GM12878 (cell line): ENCODE data around the gene SRGAP1. TPM values are rescaled to one million over a fixed set of nuclear protein-coding genes. Genes with fewer than 3 reads are reported as not detected.

ENCODE experiments used
- ATAC-seq: fragments of 200-7000 bp; cut with Tn5 transposase; 3 replicates; pipeline ENCODE4 v1.9.1; 2020; ENCODE audit warnings: mild to moderate bottlenecking, moderate library complexity
- BruUV-seq: library from RNA; stranded (reverse); fragments of 400-500 nt; replicated peaks from 2 replicates; lab custom pipeline; 2021; lab: Mats Ljungman, UMichigan
- CTCF ChIA-PET: fragments of 300-600 bp; sonication (Branson Sonifier 250); formaldehyde crosslinking; extraction: SDS; loops from one replicate; lab custom pipeline; 2021; ENCODE audit warnings: inconsistent platforms; lab: Yijun Ruan, JAX
- POLR2A ChIA-PET: fragments of 350-600 bp; formaldehyde crosslinking; extraction: SDS; loops from one replicate; lab custom pipeline; 2021; ENCODE audit warnings: inconsistent platforms; lab: Charles Lee
- RAD21 ChIA-PET: fragments of 300-600 bp; sonication (Branson Sonifier 250); formaldehyde crosslinking; loops from one replicate; lab custom pipeline; 2023; ENCODE audit warnings: antibody characterized with exemption; ENCODE audit not compliant: unreplicated experiment; lab: Charles Lee
- SMC1A ChIA-PET: fragments of 300-600 bp; sonication (Branson Sonifier 250); formaldehyde crosslinking; loops from one replicate; lab custom pipeline; 2023; ENCODE audit not compliant: unreplicated experiment, uncharacterized antibody; lab: Charles Lee
- DNase-seq: peaks from one replicate; pipeline ENCODE4 v3.0.0-alpha.2; 2011; ENCODE audit warnings: low read depth, low spot score
- FAIRE-seq: peaks from 3 replicates; lab custom pipeline; 2011; peaks lifted over from hg19 to GRCh38; lab: Jason Lieb, UNC
- H2AFZ ChIP-seq: 2 replicates; pipeline ENCODE4 v1.6.0; 2011; ENCODE audit warnings: low read depth, low read length, control low read depth; ENCODE audit not compliant: control insufficient read depth
- H3K27ac ChIP-seq: 2 replicates; pipeline ENCODE4 v1.5.1; 2011; ENCODE audit warnings: control low read depth; ENCODE audit not compliant: control insufficient read depth, insufficient read depth
- H3K27me3 ChIP-seq, 2 experiments: replicated peaks in 1 of 2; 2 replicates each; pipeline versions ENCODE4 v1.6.0 to v1.6.1; 2011; ENCODE audit warnings: low read length in 1 of 2; ENCODE audit not compliant: control insufficient read depth in 2 of 2, insufficient read depth in 2 of 2
- H3K36me3 ChIP-seq, 2 experiments: 2 replicates each; pipeline ENCODE4 v1.5.1; 2011; ENCODE audit warnings: low read length in 1 of 2; ENCODE audit not compliant: control insufficient read depth in 2 of 2, insufficient read depth in 2 of 2
- H3K4me1 ChIP-seq: 2 replicates; pipeline ENCODE4 v1.6.1; 2011; ENCODE audit warnings: mild to moderate bottlenecking, low read length, moderate library complexity, mixed read lengths; ENCODE audit not compliant: control insufficient read depth, insufficient read depth
- H3K4me2 ChIP-seq: 2 replicates; pipeline ENCODE4 v1.6.0; 2011; ENCODE audit warnings: control low read depth; ENCODE audit not compliant: control insufficient read depth, insufficient read depth
- H3K4me3 ChIP-seq: fragments of 200-600 bp; sonication (generic); 2 replicates; pipeline ENCODE4 v1.5.1; 2016
- H3K79me2 ChIP-seq: 2 replicates; pipeline ENCODE4 v1.6.0; 2011; ENCODE audit warnings: low read length; ENCODE audit not compliant: control insufficient read depth, insufficient read depth
- H3K9ac ChIP-seq: 2 replicates; pipeline ENCODE4 v1.8.0; 2011; ENCODE audit warnings: low read length, control low read depth, mixed read lengths; ENCODE audit not compliant: control insufficient read depth, insufficient read depth
- H3K9me3 ChIP-seq: replicated peaks from 3 replicates; pipeline ENCODE4 v1.5.1; 2011; ENCODE audit warnings: mild to moderate bottlenecking, low read length; ENCODE audit not compliant: control insufficient read depth, insufficient read depth
- H4K20me1 ChIP-seq: 2 replicates; pipeline ENCODE4 v1.6.0; 2011; ENCODE audit not compliant: control insufficient read depth, insufficient read depth
- BRCA1 ChIP-seq: IDR thresholded peaks from 2 replicates; pipeline ENCODE4 v1.6.1; 2011; ENCODE audit warnings: low read depth, low read length, improper control_type of control experiment
- CREB1 ChIP-seq: IDR thresholded peaks from 2 replicates; pipeline ENCODE4 v1.6.1; 2012; ENCODE audit warnings: low read depth, mild to moderate bottlenecking, inconsistent platforms
- E2F4 ChIP-seq: IDR thresholded peaks from 2 replicates; pipeline ENCODE4 v1.6.1; 2012; ENCODE audit warnings: low read depth, low read length, improper control_type of control experiment
- EED ChIP-seq: sonication (generic); IDR thresholded peaks from 2 replicates; pipeline ENCODE4 v1.6.1; 2016; ENCODE audit warnings: antibody characterized with exemption, low read depth
- EGR1 ChIP-seq, 2 experiments: IDR thresholded peaks; 1 replicate in 1 of 2; 2 replicates in 1 of 2; pipeline ENCODE4 v1.6.1; 2011 to 2012; ENCODE audit warnings: low read depth in 2 of 2, low read length in 2 of 2, borderline replicate concordance in 1 of 2, mild to moderate bottlenecking in 1 of 2, moderate library complexity in 1 of 2
- ESRRA ChIP-seq: IDR thresholded peaks from 2 replicates; pipeline ENCODE4 v1.6.1; 2012; ENCODE audit warnings: mild to moderate bottlenecking, low read length, improper control_type of control experiment
- KLF5 ChIP-seq: fragments of 450-650 bp; IDR thresholded peaks from 2 replicates; pipeline ENCODE4 v1.6.1; 2014; ENCODE audit warnings: mild to moderate bottlenecking; ENCODE audit not compliant: partially characterized antibody
- PAX5 ChIP-seq: IDR thresholded peaks from 2 replicates; pipeline ENCODE4 v1.6.1; 2011; ENCODE audit warnings: low read depth, low read length, borderline replicate concordance
- PAX8 ChIP-seq: fragments of 450-650 bp; IDR thresholded peaks from 2 replicates; pipeline ENCODE4 v1.6.1; 2017; ENCODE audit warnings: mild to moderate bottlenecking, moderate library complexity
- PKNOX1 ChIP-seq: fragments of 450-650 bp; IDR thresholded peaks from 2 replicates; pipeline ENCODE4 v1.6.1; 2016; ENCODE audit warnings: mild to moderate bottlenecking
- POLR2A ChIP-seq: IDR thresholded peaks from 2 replicates; pipeline ENCODE4 v1.6.1; 2011; ENCODE audit warnings: low read depth, mild to moderate bottlenecking, low read length
- POLR2AphosphoS2 ChIP-seq: IDR thresholded peaks from 2 replicates; pipeline ENCODE4 v1.6.1; 2011; ENCODE audit warnings: low read depth, mild to moderate bottlenecking, low read length, improper control_type of control experiment, moderate library complexity
- SKIL ChIP-seq: fragments of 450-650 bp; IDR thresholded peaks from 2 replicates; pipeline ENCODE4 v1.6.1; 2017; ENCODE audit warnings: mild to moderate bottlenecking, low read depth, inconsistent platforms; ENCODE audit not compliant: poor library complexity, severe bottlenecking
- SRF ChIP-seq, 2 experiments: IDR thresholded peaks; 2 replicates each; pipeline ENCODE4 v1.6.1; 2011; ENCODE audit warnings: low read depth in 2 of 2, low read length in 2 of 2, mild to moderate bottlenecking in 1 of 2, moderate library complexity in 1 of 2
- YBX1 ChIP-seq: fragments of 450-650 bp; IDR thresholded peaks from 2 replicates; pipeline ENCODE4 v1.6.1; 2016; ENCODE audit warnings: antibody characterized with exemption
- YY1 ChIP-seq: IDR thresholded peaks from 2 replicates; pipeline ENCODE4 v1.6.1; 2011; ENCODE audit warnings: low read depth, mild to moderate bottlenecking, low read length
- ZNF384 ChIP-seq: IDR thresholded peaks from 2 replicates; pipeline ENCODE4 v1.6.1; 2012; ENCODE audit warnings: low read depth, mild to moderate bottlenecking, low read length, improper control_type of control experiment, borderline replicate concordance
- ZNF592 ChIP-seq: fragments of 450-650 bp; IDR thresholded peaks from 2 replicates; pipeline ENCODE4 v1.6.1; 2017; ENCODE audit warnings: mild to moderate bottlenecking, moderate library complexity
- ZNF622 ChIP-seq: fragments of 450-650 bp; IDR thresholded peaks from 2 replicates; pipeline ENCODE4 v1.6.1; 2017; ENCODE audit warnings: mild to moderate bottlenecking, inconsistent platforms
- WGBS: methylation state at CpG from one replicate; pipeline ENCODE4 v1.1.6; 2016; ENCODE audit warnings: low lambda C conversion rate; ENCODE audit not compliant: insufficient replicate concordance, insufficient coverage; ENCODE audit errors: missing lambda C conversion rate; 5-methylcytosine and 5-hydroxymethylcytosine counted together
- in situ Hi-C: fragments of 300-500 bp; cut with MboI; formaldehyde crosslinking; loops from 9 replicates; pipeline ENCODE4 v1.14.3; 2018; ENCODE audit warnings: mixed read lengths
- intact Hi-C: fragments of 100-400 bp; cut with micrococcal nuclease; formaldehyde crosslinking; loops from one replicate; pipeline ENCODE4 v1.14.2; 2022; ENCODE audit not compliant: unreplicated experiment
- polyA plus RNA-seq, 11 experiments: library from polyadenylated mRNA; depleted of rRNA in 4 of 11; unstranded in 6 of 11; stranded (reverse) in 5 of 11; fragments of >200 nt; fragmentation: Nextera tagmentation in 4 of 11; fragmentation: Illumina TruSeq in 1 of 11; extraction: Ambion mirVana in 4 of 11; extraction: Trizol in 1 of 11; gene quantifications; 1 replicate in 1 of 11; 2 replicates in 10 of 11; pipeline versions ENCODE4 v1.2.1 to v1.2.3, GENCODE V29; 2011 to 2016; ENCODE audit warnings: inconsistent platforms in 2 of 11, missing spikeins in 2 of 11, low read depth in 1 of 11
- total RNA-seq, 4 experiments: library from RNA; depleted of rRNA in 3 of 4; stranded (reverse); fragments of >200 nt in 3 of 4; fragmentation: Illumina TruSeq in 1 of 4; extraction: Trizol in 1 of 4; gene quantifications; 2 replicates each; pipeline versions ENCODE4 v1.2.1 to v1.2.3, GENCODE V29; 2013 to 2021

SRGAP1 gene
- total and polyA plus RNA-seq, 10 of the 15 experiments (the other 5 are each of a cell fraction or from before 2014, with no cell fraction given): 0.16 to 0.85 (median 0.46) TPM

DNA sequence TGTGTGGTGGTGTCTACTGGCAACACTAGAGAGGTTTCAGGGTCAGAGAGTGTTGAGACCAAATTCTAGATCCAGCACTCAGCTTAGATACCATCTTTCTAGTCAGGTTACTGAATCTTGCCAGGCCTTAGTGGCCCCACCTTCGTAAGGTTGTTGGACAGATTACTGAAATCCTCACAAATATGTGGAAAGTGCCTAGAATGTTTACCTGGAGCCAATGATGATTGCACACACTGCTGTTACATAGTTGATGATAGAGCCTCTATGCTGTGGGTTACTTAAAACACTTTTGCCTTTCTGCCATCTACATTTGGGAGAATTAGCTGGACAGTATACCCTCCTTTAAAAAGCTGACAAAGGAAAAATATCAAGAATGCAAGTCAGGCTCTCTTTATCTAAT lies 33.2 kb downstream of the SRGAP1 start:
- ChIA-PET CTCF (no interaction called here), RAD21 (no interaction called here)
- FAIRE-seq: no peak
- TF ChIP-seq ESRRA (no peak), ZNF622 (no peak), EGR1 (IDR thresholded peaks at IDR 0.05; ENCODE audit: borderline replicate concordance in 1 of 2, low read depth in 2 of 2, low read length in 2 of 2) (no peak), SKIL (no peak), ZNF384 (no peak), KLF5 (no peak), E2F4 (no peak), EED (no peak), PKNOX1 (no peak), YY1 (no peak), YBX1 (no peak), SRF (IDR thresholded peaks at IDR 0.05; ENCODE audit: low read depth in 2 of 2, low read length in 2 of 2) (no peak), POLR2AphosphoS2 (no peak), ZNF592 (no peak), POLR2A (no peak), PAX8 (no peak), BRCA1 (no peak), CREB1 (no peak), PAX5 (no peak)

More for the DNA sequence above, 33.2 kb downstream of the SRGAP1 start:
- DNase-seq (no peak), ATAC-seq (no peak)
- Histone ChIP-seq H3K36me3 (no peaks in the 10 kb centered on the region), H3K4me3 (no peak overlapping the region), H3K9me3 (no peaks in the 10 kb centered on the region), H4K20me1 (no peaks in the 10 kb centered on the region), H3K27ac (no peak overlapping the region), H3K27me3 (no peaks in the 10 kb centered on the region), H2AFZ (no peak overlapping the region), H3K79me2 (no peaks in the 10 kb centered on the region), H3K4me1 (no peaks in the 10 kb centered on the region), H3K4me2 (no peak overlapping the region), H3K9ac (no peak overlapping the region)
- in situ Hi-C loops (no loop called here), intact Hi-C loops (no loop called here)
- no TSS peak for BruUV-seq
- 5% methylated on average over 1 of the region's 1 CpG for WGBS
- SMC1A ChIA-PET: no interaction called here
- POLR2A ChIA-PET: no interaction called here
